Stomach (tissue), 9 donors: ENCODE measurements around the gene PLCXD3. TPM values are rescaled to one million over a fixed set of nuclear protein-coding genes. Genes with fewer than 3 reads are reported as not detected.

Source experiments
- DNase-seq, 2 donors: peaks; one replicate each; pipeline versions ENCODE4 v3.0.0 to v3.0.0-alpha.2; 2013 to 2019
- H3K27ac ChIP-seq, 5 donors: fragments of 200-600 bp in 4 of 5; sonication (generic) in 4 of 5; one replicate each; pipeline ENCODE4 v1.5.1; 2013 to 2019; ENCODE audit warnings: mild to moderate bottlenecking in 1 of 5, moderate library complexity in 1 of 5
- H3K27me3 ChIP-seq, 3 donors: fragments of 200-600 bp; sonication (generic); one replicate each; pipeline ENCODE4 v1.5.1; 2017 to 2019; ENCODE audit warnings: mixed run types in 1 of 3
- H3K36me3 ChIP-seq, 4 donors: fragments of 200-600 bp; sonication (generic); 1 replicate in 3 of 4; 2 replicates in 1 of 4; pipeline ENCODE4 v1.5.1; 2016 to 2019
- H3K4me1 ChIP-seq, 4 donors: fragments of 200-600 bp; sonication (generic); one replicate each; pipeline ENCODE4 v1.5.1; 2016 to 2019
- H3K4me3 ChIP-seq, 4 donors: fragments of 200-600 bp; sonication (generic) in 3 of 4; one replicate each; pipeline ENCODE4 v1.5.1; 2016 to 2019; ENCODE audit warnings: mild to moderate bottlenecking in 1 of 4
- H3K9me3 ChIP-seq, 4 donors: fragments of 200-600 bp; sonication (generic); one replicate each; pipeline ENCODE4 v1.5.1; 2016 to 2019
- EP300 ChIP-seq: sonication (generic); formaldehyde crosslinking; IDR thresholded peaks from one replicate; pipeline ENCODE4 v1.6.1; 2017; ENCODE audit warnings: antibody characterized with exemption
- POLR2A ChIP-seq, 4 donors: fragments of 450-650 bp; IDR thresholded peaks; one replicate each; pipeline ENCODE4 v1.6.1; 2016; ENCODE audit warnings: antibody characterized with exemption in 4 of 4, control low read depth in 2 of 4, mild to moderate bottlenecking in 1 of 4, moderate library complexity in 1 of 4
- POLR2AphosphoS5 ChIP-seq, 3 donors: sonication (generic); formaldehyde crosslinking; IDR thresholded peaks; one replicate each; pipeline ENCODE4 v1.6.1; 2016; ENCODE audit warnings: antibody characterized with exemption in 3 of 3
- WGBS, 5 donors: extraction: QIAGEN DNeasy Blood & Tissue Kit in 3 of 5; methylation state at CpG; one replicate each; pipeline versions ENCODE4 v1.1.5 to v1.1.7; 2013 to 2018; 5-methylcytosine and 5-hydroxymethylcytosine counted together
- intact Hi-C: fragments of 100-400 bp; cut with DNase I; formaldehyde crosslinking; loops from one replicate; pipeline ENCODE4 v1.15.1; 2023; ENCODE audit warnings: low total_unique reads
- polyA plus RNA-seq, 3 donors: library from polyadenylated mRNA; stranded (reverse); fragments of 200-250 nt; gene quantifications; one replicate each; pipeline ENCODE4 v1.2.3, GENCODE V29; 2013
- total RNA-seq, 5 donors: library from RNA; depleted of rRNA; stranded (reverse); fragments of >200 nt; gene quantifications; one replicate each; pipeline versions ENCODE4 v1.1.0 to v1.2.3, GENCODE V29; 2014 to 2016
- TF ChIP-seq, protein P1 (sequence below), 7 experiments: fragments of 450-650 bp in 4 of 7; fragments of 200-600 bp in 3 of 7; sonication (generic) in 3 of 7; IDR thresholded peaks; one replicate each; pipeline ENCODE4 v1.5.1; 2016 to 2019; ENCODE audit warnings: antibody characterized with exemption in 7 of 7, control low read depth in 2 of 7, mild to moderate bottlenecking in 1 of 7
- donor health status: healthy with polysubstance abuse.
- donor health status: Bipolar disorder and iron deficiency.
- donor health status: healthy.

Gene PLCXD3
- total and polyA plus RNA-seq, 8 donors = 1.2 to 3.5 (median 2.6) TPM; not detected in 1

DNA sequence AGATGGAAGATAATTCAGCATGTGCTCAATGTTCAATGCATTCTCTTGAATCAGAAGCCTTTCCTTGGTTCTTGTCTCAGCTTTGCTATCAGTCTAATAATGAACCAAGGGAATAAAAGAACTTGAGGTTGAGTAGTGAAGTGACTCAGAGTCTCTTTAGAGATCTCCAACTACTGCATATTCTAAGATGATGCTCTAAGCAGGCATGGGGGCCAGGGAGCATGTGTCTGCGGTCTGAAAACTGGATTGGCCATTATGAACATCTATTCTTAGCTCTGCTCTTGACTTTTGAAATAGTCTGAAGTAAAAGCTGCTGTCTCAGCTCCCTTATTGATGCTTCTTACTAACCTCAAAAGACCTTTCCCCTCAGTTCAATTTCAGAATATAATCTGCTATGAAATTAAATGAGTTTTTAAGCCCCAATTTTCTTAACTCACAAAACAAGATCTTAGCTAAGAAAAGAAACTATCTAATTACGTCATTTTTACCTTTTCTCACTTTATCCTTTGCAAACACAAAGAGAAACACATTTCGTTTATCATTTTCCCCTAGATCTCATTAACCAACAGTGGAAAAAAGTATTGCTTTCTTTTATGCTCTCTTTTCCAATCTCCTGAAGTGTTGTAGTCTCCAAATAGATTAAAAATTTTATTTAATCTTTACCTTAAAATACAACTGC lies 44.8 kb downstream of the PLCXD3 start:
- DNase-seq = no peak
- TF ChIP-seq POLR2AphosphoS5 (IDR thresholded peaks at IDR 0.05) (no peak), EP300 (no peak), POLR2A (IDR thresholded peaks at IDR 0.05) (no peak)
- TF ChIP-seq, protein P1, sequence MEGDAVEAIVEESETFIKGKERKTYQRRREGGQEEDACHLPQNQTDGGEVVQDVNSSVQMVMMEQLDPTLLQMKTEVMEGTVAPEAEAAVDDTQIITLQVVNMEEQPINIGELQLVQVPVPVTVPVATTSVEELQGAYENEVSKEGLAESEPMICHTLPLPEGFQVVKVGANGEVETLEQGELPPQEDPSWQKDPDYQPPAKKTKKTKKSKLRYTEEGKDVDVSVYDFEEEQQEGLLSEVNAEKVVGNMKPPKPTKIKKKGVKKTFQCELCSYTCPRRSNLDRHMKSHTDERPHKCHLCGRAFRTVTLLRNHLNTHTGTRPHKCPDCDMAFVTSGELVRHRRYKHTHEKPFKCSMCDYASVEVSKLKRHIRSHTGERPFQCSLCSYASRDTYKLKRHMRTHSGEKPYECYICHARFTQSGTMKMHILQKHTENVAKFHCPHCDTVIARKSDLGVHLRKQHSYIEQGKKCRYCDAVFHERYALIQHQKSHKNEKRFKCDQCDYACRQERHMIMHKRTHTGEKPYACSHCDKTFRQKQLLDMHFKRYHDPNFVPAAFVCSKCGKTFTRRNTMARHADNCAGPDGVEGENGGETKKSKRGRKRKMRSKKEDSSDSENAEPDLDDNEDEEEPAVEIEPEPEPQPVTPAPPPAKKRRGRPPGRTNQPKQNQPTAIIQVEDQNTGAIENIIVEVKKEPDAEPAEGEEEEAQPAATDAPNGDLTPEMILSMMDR (IDR thresholded peaks at IDR 0.05) = no peak
- H3K27ac ChIP-seq = no peak overlapping the region
- intact Hi-C loops = no loop called here
- no peaks in the 10 kb centered on the region for H3K4me1 ChIP-seq
- H3K4me3 ChIP-seq = no peak overlapping the region
- no peaks in the 10 kb centered on the region for H3K27me3 ChIP-seq
- WGBS, 5 donors = 60 to 86% (median 84%) methylated on average over 3 of the region's 3 CpGs
- H3K36me3 ChIP-seq = no peaks in the 10 kb centered on the region
- no peaks in the 10 kb centered on the region for H3K9me3 ChIP-seq

DNA sequence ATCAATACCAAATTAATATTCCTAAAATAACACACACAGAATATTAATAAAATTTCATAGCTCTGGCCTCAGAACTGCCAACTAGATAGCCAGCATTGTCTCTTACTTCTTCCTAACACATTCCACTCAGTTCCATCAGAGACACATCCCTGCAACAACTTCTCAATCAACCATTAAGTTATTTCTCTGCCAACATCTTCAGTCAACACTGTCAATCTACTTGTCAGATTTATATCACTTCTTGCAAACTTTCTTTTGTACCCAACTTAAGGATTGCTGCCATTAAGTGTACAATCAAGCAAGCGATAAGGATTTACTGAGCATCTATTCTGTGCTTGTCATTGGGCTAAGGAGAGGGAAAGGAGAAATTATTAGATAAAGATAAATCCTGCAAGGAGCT lies 50.8 kb downstream of the PLCXD3 start:
- TF ChIP-seq POLR2A (IDR thresholded peaks at IDR 0.05) = no peak
- TF ChIP-seq EP300 = no peak
- TF ChIP-seq, protein P1 (IDR thresholded peaks at IDR 0.05) = no peak
- no peak for TF ChIP-seq POLR2AphosphoS5 (IDR thresholded peaks at IDR 0.05)
- H3K4me1 ChIP-seq = no peaks in the 10 kb centered on the region
- H3K9me3 ChIP-seq = no peaks in the 10 kb centered on the region
- 82 to 97% (median 96%) methylated on average over 1 of the region's 1 CpG for WGBS, 5 donors
- no peaks in the 10 kb centered on the region for H3K27me3 ChIP-seq
- intact Hi-C loops = no loop called here
- DNase-seq = no peak
- no peak overlapping the region for H3K27ac ChIP-seq
- H3K36me3 ChIP-seq = no peaks in the 10 kb centered on the region
- H3K4me3 ChIP-seq = no peak overlapping the region

DNA sequence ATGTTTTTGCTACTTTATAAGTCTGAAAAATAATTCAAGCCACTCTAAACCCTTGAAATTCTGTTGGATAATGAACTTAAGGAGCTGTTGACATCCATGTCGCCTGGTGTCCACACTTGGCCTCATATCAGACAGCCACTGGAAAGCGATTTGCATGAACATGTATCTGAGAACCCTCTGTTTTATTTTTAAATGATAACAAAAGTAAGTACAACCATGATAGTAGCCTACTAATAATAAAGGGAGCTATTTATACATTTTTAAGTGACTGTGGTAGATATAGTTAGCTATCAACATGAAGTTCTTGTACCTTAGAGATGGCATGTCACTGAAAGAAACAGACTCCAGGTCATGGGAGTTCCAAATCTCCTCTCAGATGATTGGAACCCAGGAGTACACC lies 53.3 kb downstream of the PLCXD3 start:
- DNase-seq = no peak
- WGBS, 5 donors = 68 to 83% (median 75%) methylated on average over 2 of the region's 2 CpGs
- Histone ChIP-seq H3K4me1 (no peaks in the 10 kb centered on the region), H3K36me3 (no peaks in the 10 kb centered on the region), H3K4me3 (no peak overlapping the region), H3K27me3 (no peaks in the 10 kb centered on the region), H3K27ac (no peak overlapping the region), H3K9me3 (no peaks in the 10 kb centered on the region)
- intact Hi-C loops = no loop called here
- no peak for TF ChIP-seq EP300
- no peak for TF ChIP-seq POLR2A (IDR thresholded peaks at IDR 0.05)
- no peak for TF ChIP-seq POLR2AphosphoS5 (IDR thresholded peaks at IDR 0.05)
- TF ChIP-seq, protein P1 (IDR thresholded peaks at IDR 0.05) = no peak

DNA sequence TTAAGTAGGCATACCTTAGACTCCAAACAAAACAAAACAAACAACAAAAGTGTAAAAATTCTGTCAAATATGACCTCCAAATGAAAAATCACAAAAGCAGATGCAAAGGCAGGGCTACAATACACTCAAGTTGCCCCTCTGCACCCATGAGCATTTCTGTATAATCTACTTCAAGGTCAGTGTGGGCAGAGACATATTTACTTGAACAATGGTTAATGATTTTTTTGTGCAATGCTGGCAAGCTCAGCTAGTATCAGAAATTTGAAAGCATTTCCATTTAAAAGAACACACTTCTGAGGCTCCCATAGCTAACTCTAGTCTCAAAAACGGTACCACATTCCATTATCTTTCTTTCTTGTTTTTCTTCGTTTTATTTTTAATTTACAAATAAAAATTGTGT lies 57.9 kb downstream of the PLCXD3 start:
- no peaks in the 10 kb centered on the region for H3K9me3 ChIP-seq
- WGBS, 5 donors = 61 to 79% (median 71%) methylated on average over 2 of the region's 2 CpGs
- intact Hi-C loops = no loop called here
- no peaks in the 10 kb centered on the region for H3K36me3 ChIP-seq
- H3K4me1 ChIP-seq = no peaks in the 10 kb centered on the region
- TF ChIP-seq POLR2AphosphoS5 (IDR thresholded peaks at IDR 0.05) (no peak), EP300 (no peak), POLR2A (IDR thresholded peaks at IDR 0.05) (no peak)
- TF ChIP-seq, protein P1 (IDR thresholded peaks at IDR 0.05) = no peak
- peak in 1 of 2 donors; percentile 21 for DNase-seq
- no peaks in the 10 kb centered on the region for H3K27me3 ChIP-seq
- no peak overlapping the region for H3K4me3 ChIP-seq
- no peak overlapping the region for H3K27ac ChIP-seq
